ENCODE data around the gene ZNF48.

- TF ChIP-seq CTCF (IDR thresholded peaks at IDR 0.05) = no peak
- no peak for TF ChIP-seq POLR2A (IDR thresholded peaks at IDR 0.05)
- TF ChIP-seq EP300 (IDR thresholded peaks at IDR 0.05) = no peak
Observed at GRCh38 chr16:30353438-30354129, 41.6 kb upstream of the ZNF48 start.

Data from ovary (tissue), 3 donors.